Endothelial cell (in vitro differentiated cells): ENCODE results near the gene JAZF1. TPM values are rescaled to one million over a fixed set of nuclear protein-coding genes. Genes with fewer than 3 reads are reported as not detected.

Experiments used
- DNase-seq: peaks from one replicate; pipeline ENCODE4 v3.0.0; 2021; ENCODE audit warnings: low spot score
- H3K27ac Mint-ChIP-seq: one replicate; pipeline ENCODE4 v1.8.0; 2021; ENCODE audit warnings: mixed read lengths, inconsistent platforms; ENCODE audit not compliant: unreplicated experiment
- H3K27me3 Mint-ChIP-seq: one replicate; pipeline ENCODE4 v1.8.0; 2021; ENCODE audit warnings: mild to moderate bottlenecking, moderate library complexity, mixed read lengths, inconsistent platforms; ENCODE audit not compliant: unreplicated experiment
- H3K36me3 Mint-ChIP-seq: one replicate; pipeline ENCODE4 v1.8.0; 2021; ENCODE audit warnings: mild to moderate bottlenecking, low read depth, mixed read lengths, inconsistent platforms; ENCODE audit not compliant: unreplicated experiment
- H3K4me1 Mint-ChIP-seq: one replicate; pipeline ENCODE4 v1.8.0; 2021; ENCODE audit warnings: mild to moderate bottlenecking, mixed read lengths, inconsistent platforms; ENCODE audit not compliant: unreplicated experiment
- H3K4me3 Mint-ChIP-seq: one replicate; pipeline ENCODE4 v1.8.0; 2021; ENCODE audit warnings: mild to moderate bottlenecking, mixed read lengths, inconsistent platforms; ENCODE audit not compliant: unreplicated experiment
- H3K9me3 Mint-ChIP-seq: one replicate; pipeline ENCODE4 v1.8.0; 2021; ENCODE audit warnings: mixed read lengths, inconsistent platforms; ENCODE audit not compliant: unreplicated experiment
- total RNA-seq: library from RNA; stranded (reverse); fragmentation: NEBNext Ultra II Directional; extraction: Animal tissue kit (Norgen Biotek cat#: 25700); gene quantifications from one replicate; pipeline ENCODE4 v1.2.1, GENCODE V29; 2021; ENCODE audit not compliant: unreplicated experiment
- TF ChIP-seq, protein P1 (sequence below): fragments of 200-600 bp; sonication (generic); IDR thresholded peaks from one replicate; pipeline ENCODE4 v1.5.0; 2021; ENCODE audit warnings: antibody characterized with exemption; ENCODE audit not compliant: unreplicated experiment

The JAZF1 gene
- total RNA-seq, 1 donor from 2014 or later = 8.5 TPM

DNA sequence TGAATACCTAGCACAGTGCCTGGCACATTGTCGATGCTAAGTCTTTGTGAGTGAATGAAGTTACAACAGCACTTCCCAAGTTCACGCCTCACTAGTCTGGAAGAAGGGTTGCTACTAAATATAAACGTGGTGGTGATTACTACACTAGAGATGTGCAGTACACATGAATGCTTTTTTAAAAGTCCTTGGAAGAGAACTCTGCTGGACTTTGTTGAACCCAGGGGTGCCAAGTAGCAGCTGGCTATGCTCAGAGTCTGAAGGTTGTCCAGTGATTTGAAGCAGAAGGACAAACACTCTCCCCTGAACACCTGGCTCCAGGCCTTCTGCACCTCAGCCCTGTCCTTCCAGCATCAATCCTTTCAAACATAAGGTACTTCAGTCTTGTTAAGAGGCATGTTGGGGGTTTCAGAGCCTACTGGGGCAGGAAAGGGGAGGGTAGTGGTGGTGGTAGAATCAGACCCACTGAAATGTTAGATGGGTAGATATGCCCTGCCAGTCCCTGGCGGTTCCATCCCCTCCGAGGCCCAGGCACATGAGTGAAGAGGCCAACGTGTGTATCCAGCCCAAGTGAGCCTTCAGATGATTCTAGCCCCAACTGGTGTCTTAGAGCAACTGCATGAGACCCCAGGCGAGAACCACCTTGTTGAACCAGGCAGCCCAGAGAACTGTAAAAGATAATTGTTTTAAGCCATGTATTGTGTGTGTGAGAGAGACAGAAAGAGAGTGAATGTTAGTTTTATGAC lies 346.2 kb downstream of the JAZF1 start:
- H3K9me3 Mint-ChIP-seq = no peaks in the 10 kb centered on the region
- no peak overlapping the region for H3K4me3 Mint-ChIP-seq
- peaks cover 25% of the 10 kb centered on the region for H3K4me1 Mint-ChIP-seq
- no peaks in the 10 kb centered on the region for H3K36me3 Mint-ChIP-seq
- TF ChIP-seq, protein P1, sequence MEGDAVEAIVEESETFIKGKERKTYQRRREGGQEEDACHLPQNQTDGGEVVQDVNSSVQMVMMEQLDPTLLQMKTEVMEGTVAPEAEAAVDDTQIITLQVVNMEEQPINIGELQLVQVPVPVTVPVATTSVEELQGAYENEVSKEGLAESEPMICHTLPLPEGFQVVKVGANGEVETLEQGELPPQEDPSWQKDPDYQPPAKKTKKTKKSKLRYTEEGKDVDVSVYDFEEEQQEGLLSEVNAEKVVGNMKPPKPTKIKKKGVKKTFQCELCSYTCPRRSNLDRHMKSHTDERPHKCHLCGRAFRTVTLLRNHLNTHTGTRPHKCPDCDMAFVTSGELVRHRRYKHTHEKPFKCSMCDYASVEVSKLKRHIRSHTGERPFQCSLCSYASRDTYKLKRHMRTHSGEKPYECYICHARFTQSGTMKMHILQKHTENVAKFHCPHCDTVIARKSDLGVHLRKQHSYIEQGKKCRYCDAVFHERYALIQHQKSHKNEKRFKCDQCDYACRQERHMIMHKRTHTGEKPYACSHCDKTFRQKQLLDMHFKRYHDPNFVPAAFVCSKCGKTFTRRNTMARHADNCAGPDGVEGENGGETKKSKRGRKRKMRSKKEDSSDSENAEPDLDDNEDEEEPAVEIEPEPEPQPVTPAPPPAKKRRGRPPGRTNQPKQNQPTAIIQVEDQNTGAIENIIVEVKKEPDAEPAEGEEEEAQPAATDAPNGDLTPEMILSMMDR = no peak
- no peak for DNase-seq
- H3K27ac Mint-ChIP-seq = peak overlapping the region; percentile 11
- peaks cover 7% of the 10 kb centered on the region for H3K27me3 Mint-ChIP-seq

DNA sequence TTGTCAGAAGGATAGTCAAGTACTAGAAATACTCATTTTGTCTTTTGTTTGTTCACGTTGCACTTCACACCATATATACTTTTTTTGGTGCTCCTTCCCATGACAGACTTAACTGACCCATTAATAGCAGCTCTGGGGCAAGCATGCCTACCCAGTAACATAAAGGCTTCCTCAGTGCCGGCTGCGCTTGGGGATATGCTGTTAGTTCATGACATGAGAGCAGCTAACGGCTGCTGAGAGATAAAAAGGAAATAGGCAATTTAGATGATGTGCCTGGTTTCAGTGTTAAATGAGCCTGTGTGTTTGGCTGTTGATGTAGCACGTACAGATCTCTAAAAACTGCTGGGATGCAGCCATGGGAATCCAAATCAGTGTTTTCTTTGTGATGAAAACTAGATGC lies 354.2 kb downstream of the JAZF1 start:
- TF ChIP-seq, protein P1 = no peak
- Mint-ChIP-seq H3K27me3 (no peaks in the 10 kb centered on the region), H3K36me3 (no peaks in the 10 kb centered on the region), H3K4me1 (no peaks in the 10 kb centered on the region), H3K27ac (no peak overlapping the region), H3K9me3 (no peaks in the 10 kb centered on the region), H3K4me3 (no peak overlapping the region)
- no peak for DNase-seq

DNA sequence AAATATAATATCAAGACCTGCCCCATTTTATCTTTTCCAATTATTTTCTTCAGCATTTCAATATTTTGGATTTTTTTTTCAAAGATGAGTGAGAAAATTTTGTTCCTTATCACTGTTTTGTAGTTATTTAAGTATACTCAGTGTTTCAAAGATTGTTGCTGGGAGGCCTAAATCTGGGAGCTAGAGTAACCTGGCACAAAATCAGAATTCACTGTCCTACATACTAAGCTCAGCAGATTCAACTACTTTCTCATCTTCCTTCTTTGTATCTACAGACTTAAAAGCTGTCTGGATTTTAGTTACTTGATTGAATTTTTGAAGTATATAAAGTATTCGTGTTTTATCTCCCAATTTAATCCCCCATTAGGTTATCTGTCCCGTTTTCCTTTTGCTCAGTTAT lies 354.7 kb downstream of the JAZF1 start:
- TF ChIP-seq, protein P1 = no peak
- Mint-ChIP-seq H3K27ac (no peak overlapping the region), H3K27me3 (no peaks in the 10 kb centered on the region), H3K4me1 (no peaks in the 10 kb centered on the region), H3K9me3 (no peaks in the 10 kb centered on the region), H3K36me3 (no peaks in the 10 kb centered on the region), H3K4me3 (no peak overlapping the region)
- no peak for DNase-seq

DNA sequence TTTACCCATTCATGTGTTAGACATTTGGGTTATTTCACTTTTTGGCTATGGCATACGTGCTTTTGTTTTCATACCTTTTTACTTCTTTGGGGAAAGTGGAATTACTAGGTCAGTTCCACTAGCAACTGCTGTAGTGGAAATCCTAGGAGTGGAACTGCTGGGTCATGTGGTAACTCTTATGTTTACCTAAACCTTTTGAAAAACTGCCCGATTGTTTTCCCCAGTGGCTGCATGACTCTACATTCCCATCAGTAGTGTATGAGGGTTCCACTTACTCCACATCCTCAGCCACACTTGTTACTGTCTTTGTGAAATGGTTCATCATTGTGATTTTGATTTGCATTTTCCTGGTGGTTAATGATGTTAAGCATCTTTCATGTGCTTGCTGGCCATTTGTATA lies 358.4 kb downstream of the JAZF1 start:
- TF ChIP-seq, protein P1 = no peak
- H3K36me3 Mint-ChIP-seq = peaks cover 6% of the 10 kb centered on the region
- no peak overlapping the region for H3K4me3 Mint-ChIP-seq
- peak overlapping the region; percentile 61 for H3K27ac Mint-ChIP-seq
- no peak for DNase-seq
- H3K27me3 Mint-ChIP-seq = no peaks in the 10 kb centered on the region
- no peaks in the 10 kb centered on the region for H3K4me1 Mint-ChIP-seq
- H3K9me3 Mint-ChIP-seq = no peaks in the 10 kb centered on the region

DNA sequence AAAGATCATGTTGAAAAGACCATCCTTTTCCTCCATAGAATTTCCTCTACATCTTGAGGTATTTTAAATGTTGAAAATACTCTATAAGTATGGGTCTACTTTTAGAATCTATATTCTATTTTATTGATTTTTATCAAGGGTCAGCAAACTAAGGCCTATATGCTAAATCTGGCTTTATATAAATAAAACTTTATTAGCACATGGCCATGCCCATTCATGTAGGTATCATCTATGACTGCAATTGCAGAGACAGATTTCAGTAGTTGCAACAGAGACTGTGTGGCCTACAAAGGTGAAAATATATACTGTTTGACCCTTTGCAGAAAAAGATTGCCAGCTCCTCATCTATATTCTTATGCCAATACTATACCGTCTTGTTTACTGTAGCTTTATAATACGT lies 367.9 kb downstream of the JAZF1 start:
- no peak overlapping the region for H3K4me3 Mint-ChIP-seq
- H3K27me3 Mint-ChIP-seq = peaks cover 2% of the 10 kb centered on the region
- H3K9me3 Mint-ChIP-seq = no peaks in the 10 kb centered on the region
- DNase-seq = no peak
- H3K4me1 Mint-ChIP-seq = no peaks in the 10 kb centered on the region
- H3K36me3 Mint-ChIP-seq = peaks cover 6% of the 10 kb centered on the region
- H3K27ac Mint-ChIP-seq = no peak overlapping the region
- TF ChIP-seq, protein P1 = no peak
